Muscle of back (tissue), 11 donors: ENCODE data around the gene CAMTA1. TPM values are rescaled to one million over a fixed set of nuclear protein-coding genes. Genes with fewer than 3 reads are reported as not detected.
A peak's percentile ranks its signal among the peaks of the same experiment; 100 is the strongest.

Source experiments
- DNase-seq, 3 donors: peaks; one replicate each; pipeline versions ENCODE4 v3.0.0 to v3.0.0-alpha.2; 2013
- polyA plus RNA-seq, 10 donors: library from polyadenylated mRNA; unstranded; fragments of 120-200 nt; gene quantifications; one replicate each; pipeline ENCODE4 v1.2.1, GENCODE V29; 2013; ENCODE audit not compliant: insufficient read length in 10 of 10

The CAMTA1 gene
- polyA plus RNA-seq, 10 donors, result 36.4 to 49.7 (median 44.0) TPM

- no peak for DNase-seq
Observed at GRCh38 chr1:7186382-7187111, 401.3 kb downstream of the CAMTA1 start.

GRCh38 chr1:7187112-7187493 is 401.8 kb downstream of the CAMTA1 start:
- DNase-seq, result no peak

DNA sequence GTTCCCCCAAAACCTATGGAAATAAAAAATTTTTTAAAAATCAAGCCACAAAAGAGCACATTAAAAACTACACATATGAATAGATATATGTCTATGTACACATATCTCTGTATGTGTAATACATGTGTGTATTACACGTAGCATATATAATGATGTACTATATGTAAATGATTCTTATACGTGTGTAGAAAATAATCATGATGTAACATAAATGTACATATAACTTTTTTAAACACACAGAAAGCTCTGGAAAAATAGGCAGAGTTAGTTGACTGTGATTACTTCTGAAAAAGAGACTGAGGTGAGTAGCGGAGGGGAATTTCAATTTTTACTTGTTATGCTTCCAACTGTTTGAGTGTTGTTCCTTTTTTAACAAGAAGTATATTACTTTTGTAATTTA is 405.0 kb downstream of the CAMTA1 start:
- DNase-seq, result no peak

- no peak for DNase-seq
Observed at GRCh38 chr1:7192453-7192852, 407.2 kb downstream of the CAMTA1 start.

- DNase-seq, result no peak
Observed at GRCh38 chr1:7196036-7196911, 411.0 kb downstream of the CAMTA1 start.

- DNase-seq, result no peak
Observed at GRCh38 chr1:7198664-7199063, 413.4 kb downstream of the CAMTA1 start.

DNA sequence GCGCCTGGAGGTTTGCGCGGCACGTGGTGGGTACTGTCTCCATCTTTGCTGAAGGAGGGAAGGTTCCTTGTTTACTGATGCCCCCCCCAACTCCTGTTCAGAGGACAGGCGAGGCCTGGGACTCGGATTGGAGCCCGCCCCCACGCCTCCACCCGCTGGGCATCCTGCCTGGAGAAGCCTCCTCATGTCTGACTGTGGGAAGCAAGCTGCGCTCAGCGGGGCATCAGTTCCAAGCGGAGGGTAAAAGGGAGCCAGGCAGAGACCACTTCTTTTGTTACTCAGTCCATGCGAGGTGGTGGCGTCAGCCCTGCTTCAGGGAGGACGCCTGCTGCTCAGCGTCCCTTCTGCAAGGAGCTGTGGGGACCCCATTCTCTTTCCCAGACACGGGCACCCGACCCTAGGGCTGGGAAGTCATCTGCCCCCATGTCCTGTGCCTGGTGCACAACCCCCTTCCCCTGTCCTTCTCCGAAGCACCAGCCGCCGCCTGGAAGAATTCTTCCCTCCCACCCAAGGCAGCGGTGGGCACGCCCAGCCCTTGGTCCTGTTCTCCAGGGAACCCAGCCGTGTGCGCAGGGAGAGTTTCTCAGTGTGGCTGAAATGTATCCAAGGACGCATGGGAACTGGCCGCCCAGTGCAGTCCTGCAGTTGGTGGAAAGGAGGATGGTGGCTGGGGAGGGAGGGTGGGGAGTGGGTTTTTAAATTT is 414.0 kb downstream of the CAMTA1 start:
- no peak for DNase-seq

- peak in 1 of 3 donors; percentile 15 for DNase-seq
Observed at GRCh38 chr1:7207875-7208646, 422.8 kb downstream of the CAMTA1 start.

GRCh38 chr1:7208647-7209180 is 423.5 kb downstream of the CAMTA1 start:
- DNase-seq, result no peak

GRCh38 chr1:7209336-7209735 is 424.1 kb downstream of the CAMTA1 start:
- DNase-seq, result no peak

GRCh38 chr1:7218210-7218832 is 433.1 kb downstream of the CAMTA1 start:
- DNase-seq, result peak in 2 of 3 donors; percentile 22 to 26

DNA sequence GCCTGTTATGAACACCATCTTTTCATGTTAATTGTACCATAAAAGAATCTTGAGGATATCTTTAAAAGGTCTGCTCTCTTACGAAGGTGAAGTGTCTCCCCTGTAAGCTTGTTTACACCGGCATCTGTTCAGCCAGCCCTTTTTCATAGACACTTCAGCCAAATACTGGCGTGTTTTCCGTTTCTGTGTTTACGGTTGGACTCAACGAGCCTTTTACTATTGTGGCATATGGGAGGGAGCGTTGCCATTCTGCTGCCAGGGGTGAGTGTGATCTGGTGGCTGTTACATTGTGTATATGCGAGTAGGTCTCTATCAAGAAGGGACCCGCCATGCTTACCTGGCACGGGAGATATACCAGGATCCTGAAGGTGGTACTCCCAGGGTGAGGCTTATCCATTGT is 433.8 kb downstream of the CAMTA1 start:
- DNase-seq, result no peak

GRCh38 chr1:7220007-7220406 is 434.8 kb downstream of the CAMTA1 start:
- DNase-seq, result peak in 1 of 3 donors; percentile 74

- no peak for DNase-seq
Observed at GRCh38 chr1:7220712-7221252, 435.5 kb downstream of the CAMTA1 start.

DNA sequence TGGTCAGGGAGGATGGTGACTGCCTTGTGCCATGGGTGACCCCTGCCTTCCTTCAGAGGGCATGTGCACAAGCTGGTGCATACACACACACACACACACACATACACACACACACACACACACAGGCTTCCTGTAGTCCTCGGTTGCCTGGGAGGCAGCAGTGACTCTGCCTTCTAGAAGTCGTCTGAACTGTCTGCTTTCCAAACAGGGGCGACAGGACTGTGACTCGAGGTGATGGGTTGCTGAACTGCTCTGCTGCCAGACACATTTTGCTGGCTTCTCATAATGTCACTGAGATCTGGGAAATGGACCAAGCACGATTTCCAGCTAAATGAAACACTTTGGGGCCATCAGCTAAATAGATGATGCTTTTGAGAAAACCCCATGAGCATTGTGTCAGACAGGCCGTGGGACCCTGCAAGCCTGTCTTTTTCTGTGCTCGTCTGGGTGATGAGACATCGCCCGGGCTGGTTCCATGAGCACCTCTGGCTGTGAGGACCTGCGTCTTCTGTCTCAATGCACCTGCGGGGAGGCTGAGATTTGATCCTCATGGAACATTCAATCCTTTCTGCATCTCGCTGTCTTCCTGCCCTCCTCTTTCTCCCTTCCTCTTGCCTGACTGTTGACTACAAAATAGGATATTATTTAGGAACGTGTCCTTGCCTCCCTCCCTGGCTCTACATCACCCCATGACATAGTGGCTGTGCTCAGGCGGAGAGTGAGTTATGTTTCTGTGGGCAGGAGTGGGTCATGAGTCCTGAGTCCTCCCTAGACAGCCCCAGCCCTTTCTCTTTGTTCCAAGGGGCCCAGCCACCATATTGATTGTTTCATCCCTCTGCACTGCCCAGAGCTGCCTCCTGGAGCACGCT is 436.8 kb downstream of the CAMTA1 start:
- no peak for DNase-seq

DNA sequence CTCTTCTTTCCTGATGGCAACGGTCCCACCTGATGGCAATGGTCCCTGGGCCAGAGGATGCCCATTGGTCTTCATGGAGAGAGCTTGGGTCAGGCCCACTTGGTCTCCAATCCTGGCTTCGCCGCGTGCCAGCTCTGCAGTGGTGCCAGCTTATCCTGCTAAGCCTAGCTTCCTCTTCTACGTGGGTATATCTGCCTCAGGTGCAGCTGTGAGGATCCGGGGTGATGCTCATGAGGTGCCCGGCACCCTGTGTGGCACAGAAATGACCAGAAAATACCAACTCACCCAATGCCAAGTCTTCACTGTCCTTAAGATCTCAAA is 437.4 kb downstream of the CAMTA1 start:
- DNase-seq, result no peak

- peak in 1 of 3 donors; percentile 77 for DNase-seq
Observed at GRCh38 chr1:7223334-7224080, 438.3 kb downstream of the CAMTA1 start.

GRCh38 chr1:7224081-7224534 is 438.9 kb downstream of the CAMTA1 start:
- DNase-seq, result peak; percentile 9 to 31 (median 17)

- no peak for DNase-seq
Observed at GRCh38 chr1:7224644-7225043, 439.4 kb downstream of the CAMTA1 start.
